SU-DHL-6 (cell line): ENCODE data around the gene TENM4.

Experiments used
- H2AFZ ChIP-seq: fragments of 200-600 bp; sonication (generic); 2 replicates; pipeline ENCODE4 v1.6.1; 2014; ENCODE audit warnings: low read depth, mild to moderate bottlenecking, moderate library complexity, mixed read lengths, antibody characterized with exemption, low read length; ENCODE audit not compliant: severe bottlenecking
- H3F3A ChIP-seq: fragments of 200-600 bp; shearing (Covaris generic); 2 replicates; pipeline ENCODE4 v1.6.0; 2016; ENCODE audit warnings: antibody characterized with exemption, mild to moderate bottlenecking; ENCODE audit not compliant: insufficient read depth
- H3K27ac ChIP-seq: fragments of 200-600 bp; sonication (generic); 2 replicates; pipeline ENCODE4 v1.5.1; 2016; ENCODE audit warnings: low read depth, mild to moderate bottlenecking, low read length, moderate library complexity, mixed read lengths
- H3K27me3 ChIP-seq: fragments of 200-600 bp; sonication (generic), shearing (Covaris generic); 2 replicates; pipeline ENCODE4 v1.6.0; 2014; ENCODE audit warnings: mild to moderate bottlenecking, low read length
- H3K36me3 ChIP-seq: fragments of 200-600 bp; sonication (generic); 2 replicates; pipeline ENCODE4 v1.6.1; 2014; ENCODE audit warnings: mild to moderate bottlenecking, low read length, mixed read lengths
- H3K4me2 ChIP-seq: fragments of 300-600, 200-600 bp; shearing (Covaris generic), sonication (generic); 2 replicates; pipeline ENCODE4 v1.6.0; 2014; ENCODE audit warnings: low read length, low read depth, mild to moderate bottlenecking; ENCODE audit not compliant: poor library complexity, severe bottlenecking
- H3K4me3 ChIP-seq: fragments of 200-600 bp; sonication (generic); 2 replicates; pipeline ENCODE4 v1.5.1; 2014; ENCODE audit warnings: antibody characterized with exemption, low read length, mild to moderate bottlenecking, mixed read lengths; ENCODE audit not compliant: insufficient read depth, poor library complexity, severe bottlenecking
- H3K79me2 ChIP-seq: fragments of 200-600 bp; sonication (generic); 2 replicates; pipeline ENCODE4 v1.6.1; 2014; ENCODE audit warnings: mild to moderate bottlenecking, low read length, moderate library complexity; ENCODE audit not compliant: insufficient read depth
- H3K9ac ChIP-seq: fragments of 200-600 bp; sonication (generic); 2 replicates; pipeline ENCODE4 v1.7.0; 2014; ENCODE audit warnings: mild to moderate bottlenecking, low read length
- H3K9me2 ChIP-seq: fragments of 200-600 bp; sonication (generic); replicated peaks from 2 replicates; pipeline ENCODE4 v1.6.1; 2014; ENCODE audit warnings: low read length; ENCODE audit not compliant: insufficient read depth
- H3K9me3 ChIP-seq: fragments of 200-600 bp; sonication (generic); 2 replicates; pipeline ENCODE4 v1.6.1; 2014; ENCODE audit warnings: low read length, mixed read lengths; ENCODE audit not compliant: insufficient read depth
- H4K20me1 ChIP-seq: fragments of 200-600 bp; sonication (generic); 2 replicates; pipeline ENCODE4 v1.6.1; 2014; ENCODE audit warnings: low read depth, mild to moderate bottlenecking, antibody characterized with exemption, low read length, moderate library complexity, mixed read lengths
- EZH2phosphoT487 ChIP-seq: fragments of 200-600 bp; sonication (generic), shearing (Covaris generic); conservative IDR thresholded peaks from 2 replicates; pipeline ENCODE4 v1.6.1; 2018; ENCODE audit warnings: mild to moderate bottlenecking, antibody characterized with exemption, low read length, moderate library complexity, mixed read lengths
- TF ChIP-seq, protein P1 (sequence below): fragments of 200-600 bp; sonication (generic); IDR thresholded peaks from one replicate; pipeline ENCODE4 v1.5.1; 2017; ENCODE audit warnings: antibody characterized with exemption, mild to moderate bottlenecking, low read length, moderate library complexity; ENCODE audit not compliant: insufficient read depth, poor library complexity, severe bottlenecking

The TENM4 gene

DNA sequence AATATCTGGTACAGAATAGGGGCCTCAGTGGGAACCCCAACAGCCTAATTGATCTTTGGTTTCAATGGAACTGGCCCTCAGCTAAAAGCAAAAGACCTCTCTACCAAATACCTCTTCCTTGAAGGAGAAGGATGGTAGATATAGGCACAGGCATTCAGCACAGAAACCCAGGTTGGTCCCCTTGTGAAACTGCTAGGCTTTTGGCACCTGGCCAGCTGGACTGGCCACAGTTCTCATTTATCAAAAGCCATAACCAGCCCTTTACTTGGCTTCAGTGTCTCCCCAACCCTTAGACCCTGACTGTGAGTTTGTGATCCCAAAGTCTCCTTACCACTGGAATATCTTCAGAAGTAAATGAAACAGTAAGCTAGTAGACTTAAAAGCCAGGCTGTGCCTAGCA, 152.9 kb downstream of the TENM4 start:
- H3K9ac ChIP-seq = no peak overlapping the region
- no peaks in the 10 kb centered on the region for H3K36me3 ChIP-seq
- H4K20me1 ChIP-seq = no peaks in the 10 kb centered on the region
- H3F3A ChIP-seq = no peaks in the 10 kb centered on the region
- H2AFZ ChIP-seq = no peak overlapping the region
- H3K9me2 ChIP-seq = no peaks in the 10 kb centered on the region
- no peak overlapping the region for H3K27ac ChIP-seq
- no peaks in the 10 kb centered on the region for H3K79me2 ChIP-seq
- H3K4me2 ChIP-seq = no peak overlapping the region
- H3K27me3 ChIP-seq = no peaks in the 10 kb centered on the region
- no peaks in the 10 kb centered on the region for H3K9me3 ChIP-seq
- no peak for TF ChIP-seq EZH2phosphoT487
- TF ChIP-seq, protein P1, sequence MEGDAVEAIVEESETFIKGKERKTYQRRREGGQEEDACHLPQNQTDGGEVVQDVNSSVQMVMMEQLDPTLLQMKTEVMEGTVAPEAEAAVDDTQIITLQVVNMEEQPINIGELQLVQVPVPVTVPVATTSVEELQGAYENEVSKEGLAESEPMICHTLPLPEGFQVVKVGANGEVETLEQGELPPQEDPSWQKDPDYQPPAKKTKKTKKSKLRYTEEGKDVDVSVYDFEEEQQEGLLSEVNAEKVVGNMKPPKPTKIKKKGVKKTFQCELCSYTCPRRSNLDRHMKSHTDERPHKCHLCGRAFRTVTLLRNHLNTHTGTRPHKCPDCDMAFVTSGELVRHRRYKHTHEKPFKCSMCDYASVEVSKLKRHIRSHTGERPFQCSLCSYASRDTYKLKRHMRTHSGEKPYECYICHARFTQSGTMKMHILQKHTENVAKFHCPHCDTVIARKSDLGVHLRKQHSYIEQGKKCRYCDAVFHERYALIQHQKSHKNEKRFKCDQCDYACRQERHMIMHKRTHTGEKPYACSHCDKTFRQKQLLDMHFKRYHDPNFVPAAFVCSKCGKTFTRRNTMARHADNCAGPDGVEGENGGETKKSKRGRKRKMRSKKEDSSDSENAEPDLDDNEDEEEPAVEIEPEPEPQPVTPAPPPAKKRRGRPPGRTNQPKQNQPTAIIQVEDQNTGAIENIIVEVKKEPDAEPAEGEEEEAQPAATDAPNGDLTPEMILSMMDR = no peak
- no peak overlapping the region for H3K4me3 ChIP-seq

DNA sequence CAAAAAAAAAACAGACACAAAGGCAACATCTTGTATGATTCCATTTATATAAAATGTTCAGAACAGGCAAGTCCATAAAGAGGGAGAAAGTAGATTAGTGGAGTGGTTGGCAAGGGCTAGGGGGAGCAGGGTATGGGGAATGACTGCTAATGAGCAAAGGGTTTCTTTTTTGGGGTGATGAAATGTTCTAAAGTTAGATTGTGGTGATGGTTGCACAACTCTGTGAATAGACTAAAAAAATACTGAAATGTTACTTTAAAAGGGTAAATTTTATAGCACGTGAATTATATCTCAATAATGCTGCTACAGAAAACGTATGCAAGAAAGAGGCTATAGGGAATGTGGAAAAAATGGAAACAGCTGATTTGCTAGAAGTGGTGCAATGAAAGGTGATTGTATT, 155.1 kb downstream of the TENM4 start:
- Histone ChIP-seq H3F3A (no peaks in the 10 kb centered on the region), H3K27ac (no peak overlapping the region), H3K27me3 (no peaks in the 10 kb centered on the region), H4K20me1 (no peaks in the 10 kb centered on the region), H3K9me3 (no peaks in the 10 kb centered on the region), H3K9ac (no peak overlapping the region), H3K79me2 (no peaks in the 10 kb centered on the region), H3K9me2 (no peaks in the 10 kb centered on the region), H3K4me2 (no peak overlapping the region), H3K36me3 (no peaks in the 10 kb centered on the region), H3K4me3 (no peak overlapping the region), H2AFZ (no peak overlapping the region)
- no peak for TF ChIP-seq EZH2phosphoT487
- TF ChIP-seq, protein P1 = no peak

GRCh38 chr11:79276736-79277325, 164.0 kb downstream of the TENM4 start:
- Histone ChIP-seq H3K27ac (no peak overlapping the region), H3F3A (no peaks in the 10 kb centered on the region)

More at GRCh38 chr11:79276736-79277325, 164.0 kb downstream of the TENM4 start:
- Histone ChIP-seq H3K27me3 (no peaks in the 10 kb centered on the region), H3K79me2 (no peaks in the 10 kb centered on the region), H2AFZ (no peak overlapping the region), H3K36me3 (no peaks in the 10 kb centered on the region), H3K9ac (no peak overlapping the region), H4K20me1 (no peaks in the 10 kb centered on the region), H3K4me2 (no peak overlapping the region), H3K9me2 (no peaks in the 10 kb centered on the region), H3K9me3 (no peaks in the 10 kb centered on the region), H3K4me3 (no peak overlapping the region)
- TF ChIP-seq, protein P1 = no peak
- no peak for TF ChIP-seq EZH2phosphoT487
